Ishikawa (cell line): Measurements from ENCODE around the gene NOS1.

Experiments used
- CEBPB ChIP-seq: IDR thresholded peaks from 2 replicates; pipeline ENCODE4 v1.6.1; 2012
- CREB1 ChIP-seq: IDR thresholded peaks from 2 replicates; pipeline ENCODE4 v1.6.1; 2012; ENCODE audit warnings: low read depth
- EGR1 ChIP-seq: IDR thresholded peaks from 2 replicates; pipeline ENCODE4 v1.6.1; 2012
- EP300 ChIP-seq: IDR thresholded peaks from 2 replicates; pipeline ENCODE4 v1.6.1; 2012; ENCODE audit warnings: borderline replicate concordance
- FOXM1 ChIP-seq: IDR thresholded peaks from 2 replicates; pipeline ENCODE4 v1.6.1; 2012; ENCODE audit warnings: low read depth, borderline replicate concordance
- MAX ChIP-seq: IDR thresholded peaks from 2 replicates; pipeline ENCODE4 v1.6.1; 2012
- NFIC ChIP-seq: IDR thresholded peaks from 2 replicates; pipeline ENCODE4 v1.6.1; 2012
- RAD21 ChIP-seq: IDR thresholded peaks from 2 replicates; pipeline ENCODE4 v1.6.1; 2012; ENCODE audit warnings: low read depth
- REST ChIP-seq: IDR thresholded peaks from 2 replicates; pipeline ENCODE4 v1.6.1; 2012; ENCODE audit warnings: low read depth, mild to moderate bottlenecking
- TAF1 ChIP-seq: IDR thresholded peaks from 2 replicates; pipeline ENCODE4 v1.6.1; 2012; ENCODE audit warnings: low read depth, mild to moderate bottlenecking
- TCF12 ChIP-seq: IDR thresholded peaks from 2 replicates; pipeline ENCODE4 v1.6.1; 2012; ENCODE audit warnings: low read depth
- TEAD4 ChIP-seq: IDR thresholded peaks from 2 replicates; pipeline ENCODE4 v1.6.1; 2012
- USF1 ChIP-seq: IDR thresholded peaks from 2 replicates; pipeline ENCODE4 v1.6.1; 2012
- YY1 ChIP-seq: IDR thresholded peaks from 2 replicates; pipeline ENCODE4 v1.6.1; 2012; ENCODE audit warnings: low read depth
- ZBTB7A ChIP-seq: IDR thresholded peaks from 2 replicates; pipeline ENCODE4 v1.6.1; 2012; ENCODE audit warnings: low read depth

Gene NOS1

GRCh38 chr12:117161460-117162166 lies 199.8 kb downstream of the NOS1 start:
- TF ChIP-seq TAF1, result no peak
- TF ChIP-seq YY1, result no peak
- TF ChIP-seq TCF12, result no peak

- TF ChIP-seq CEBPB (no peak), EGR1 (no peak), REST (no peak), EP300 (no peak), CREB1 (no peak), TAF1 (no peak), YY1 (no peak), ZBTB7A (no peak), RAD21 (no peak), FOXM1 (no peak), NFIC (no peak), TCF12 (no peak), TEAD4 (no peak), MAX (no peak), USF1 (no peak)
Measured at GRCh38 chr12:117159674-117160073, 201.8 kb downstream of the NOS1 start.

- TF ChIP-seq USF1, result no peak
- no peak for TF ChIP-seq FOXM1
- no peak for TF ChIP-seq CEBPB
- no peak for TF ChIP-seq ZBTB7A
- no peak for TF ChIP-seq REST
- no peak for TF ChIP-seq TEAD4
- no peak for TF ChIP-seq RAD21
- TF ChIP-seq TCF12, result no peak
- no peak for TF ChIP-seq EP300
- no peak for TF ChIP-seq YY1
Measured at GRCh38 chr12:117158911-117159553, 202.4 kb downstream of the NOS1 start.
